Activated CD8-positive, alpha-beta T cell treated with anti-CD3 and anti-CD28 coated beads for 36 hours (primary cell): ENCODE results near the gene BLOC1S6. TPM values are rescaled to one million over a fixed set of nuclear protein-coding genes. Genes with fewer than 3 reads are reported as not detected.
A peak's percentile ranks its signal among the peaks of the same experiment; 100 is the strongest.
"Not testable (repeated sequence)": the region's sequence is repeated elsewhere in the genome, so short reads cannot be mapped to it uniquely, and the experiment has no call there.

Experiments
- ATAC-seq: fragments of 200-7000 bp; cut with Tn5 transposase; one replicate; pipeline ENCODE4 v1.10.0; 2021; ENCODE audit warnings: mild to moderate bottlenecking, moderate library complexity
- CTCF ChIA-PET: fragments of 350-600 bp; sonication (Branson Sonifier 250); formaldehyde crosslinking; loops from one replicate; lab custom pipeline; 2021; ENCODE audit warnings: antibody characterized with exemption; lab: Charles Lee
- POLR2A ChIA-PET: fragments of 350-600 bp; sonication (Branson Sonifier 250); formaldehyde crosslinking; loops from one replicate; lab custom pipeline; 2021; ENCODE audit warnings: antibody characterized with exemption; lab: Charles Lee
- DNase-seq: peaks from one replicate; pipeline ENCODE4 v3.0.0-alpha.2; 2020
- H3K27ac Mint-ChIP-seq: one replicate; pipeline ENCODE4 v1.8.0; 2021; ENCODE audit warnings: mild to moderate bottlenecking, mixed read lengths
- H3K27me3 Mint-ChIP-seq: one replicate; pipeline ENCODE4 v1.8.0; 2021; ENCODE audit warnings: mixed read lengths
- H3K36me3 Mint-ChIP-seq: one replicate; pipeline ENCODE4 v1.8.0; 2021; ENCODE audit warnings: low read depth, mixed read lengths
- H3K4me1 Mint-ChIP-seq: one replicate; pipeline ENCODE4 v1.8.0; 2021; ENCODE audit warnings: low read depth, mixed read lengths
- H3K4me3 Mint-ChIP-seq: one replicate; pipeline ENCODE4 v1.8.0; 2021; ENCODE audit warnings: mild to moderate bottlenecking, moderate library complexity, mixed read lengths
- H3K9me3 Mint-ChIP-seq: one replicate; pipeline ENCODE4 v1.8.0; 2021; ENCODE audit warnings: mixed read lengths
- CTCF ChIP-seq: fragments of 200-600 bp; IDR thresholded peaks from one replicate; pipeline ENCODE4 v1.8.0; 2022; ENCODE audit warnings: antibody characterized with exemption, mild to moderate bottlenecking
- intact Hi-C: fragments of 100-400 bp; cut with micrococcal nuclease; formaldehyde crosslinking; loops from one replicate; pipeline ENCODE4 v1.10.0; 2022
- total RNA-seq, 2 experiments: library from RNA; stranded (reverse); gene quantifications; one replicate each; pipeline ENCODE4 v1.2.3, GENCODE V29; 2021

Gene BLOC1S6
- total RNA-seq, 2 experiments from 2014 or later, result 43.3 to 46.9 TPM

GRCh38 chr15:45646220-45646619 is 59.0 kb downstream of the BLOC1S6 start:
- Mint-ChIP-seq H3K4me3 (peak overlapping the region; percentile 9), H3K27ac (peak overlapping the region; percentile 3), H3K36me3 (peaks cover 26% of the 10 kb centered on the region), H3K27me3 (no peaks in the 10 kb centered on the region), H3K9me3 (no peaks in the 10 kb centered on the region), H3K4me1 (peaks cover 70% of the 10 kb centered on the region)
- ChIA-PET CTCF (interaction anchor here (1.1 kb wide), 1 partner anchor 11 kb away, joined by 3 read pairs; the partner anchor contains the start of gene SQOR), POLR2A (interaction anchor here (1.4 kb wide), 1 partner anchor 9 kb away, joined by 4 read pairs; no protein-coding TSS in a partner anchor)
- no peak for TF ChIP-seq CTCF
- DNase-seq (peak; percentile 14), ATAC-seq (no peak)
- intact Hi-C loops, result no loop called here

GRCh38 chr15:45647828-45648227 is 60.6 kb downstream of the BLOC1S6 start:
- Mint-ChIP-seq H3K4me1 (peaks cover 58% of the 10 kb centered on the region), H3K9me3 (no peaks in the 10 kb centered on the region), H3K4me3 (no peak overlapping the region), H3K36me3 (peaks cover 22% of the 10 kb centered on the region), H3K27me3 (no peaks in the 10 kb centered on the region), H3K27ac (no peak overlapping the region)
- ATAC-seq (no peak), DNase-seq (no peak)
- TF ChIP-seq CTCF, result no peak
- CTCF ChIA-PET, result interaction anchor here (1.5 to 2.4 kb wide), 3 partner anchors 13 to 58 kb away, joined by 3 to 8 read pairs (median 5); partner anchors contain the start of gene SQOR
- intact Hi-C loops, result no loop called here
- POLR2A ChIA-PET, result no interaction called here

GRCh38 chr15:45648521-45649200 is 61.5 kb downstream of the BLOC1S6 start:
- no peak for DNase-seq
- no peaks in the 10 kb centered on the region for H3K27me3 Mint-ChIP-seq
- intact Hi-C loops, result no loop called here
- CTCF ChIA-PET, result interaction anchor here (1.2 to 2.4 kb wide), 4 partner anchors 9 to 57 kb away, joined by 4 to 8 read pairs (median 5); partner anchors contain the start of gene SQOR
- TF ChIP-seq CTCF, result no peak
- peak overlapping the region; percentile 77 for H3K27ac Mint-ChIP-seq
- H3K4me3 Mint-ChIP-seq, result no peak overlapping the region
- POLR2A ChIA-PET, result interaction anchor here (0.7 kb wide), 1 partner anchor 13 kb away, joined by 3 read pairs; no protein-coding TSS in a partner anchor
- H3K4me1 Mint-ChIP-seq, result peaks cover 63% of the 10 kb centered on the region
- no peaks in the 10 kb centered on the region for H3K9me3 Mint-ChIP-seq
- peaks cover 22% of the 10 kb centered on the region for H3K36me3 Mint-ChIP-seq
- no peak for ATAC-seq

- intact Hi-C loops, H3K9me3 Mint-ChIP-seq, H3K27me3 Mint-ChIP-seq, POLR2A ChIA-PET: not testable (repeated sequence)
- Mint-ChIP-seq H3K4me1 (peaks cover 60% of the 10 kb centered on the region), H3K27ac (peak overlapping the region; percentile 67), H3K4me3 (peak overlapping the region; percentile 15), H3K36me3 (peaks cover 22% of the 10 kb centered on the region)
- ATAC-seq, result peak; percentile 61
- peak; percentile 52 for DNase-seq
- CTCF ChIA-PET, result interaction anchor here (1.2 kb wide), 1 partner anchor 10 kb away, joined by 4 read pairs; no protein-coding TSS in a partner anchor
These were observed 62.8 kb downstream of the BLOC1S6 start for GRCh38 chr15:45650007-45650406.

GRCh38 chr15:45650889-45651525 is 63.8 kb downstream of the BLOC1S6 start:
- intact Hi-C loops, result no loop called here
- H3K36me3 Mint-ChIP-seq, result peaks cover 18% of the 10 kb centered on the region
- no peak for ATAC-seq
- H3K27me3 Mint-ChIP-seq, result no peaks in the 10 kb centered on the region
- CTCF ChIA-PET, result no interaction called here
- no peak for DNase-seq
- H3K27ac Mint-ChIP-seq, result no peak overlapping the region
- H3K4me3 Mint-ChIP-seq, result no peak overlapping the region
- POLR2A ChIA-PET, result interaction anchor here (0.7 kb wide), 1 partner anchor 10 kb away, joined by 3 read pairs; no protein-coding TSS in a partner anchor
- H3K9me3 Mint-ChIP-seq, result no peaks in the 10 kb centered on the region
- no peak for TF ChIP-seq CTCF
- peaks cover 50% of the 10 kb centered on the region for H3K4me1 Mint-ChIP-seq
